ENCODE measurements around the gene ZNF580. TPM values are rescaled to one million over a fixed set of nuclear protein-coding genes. Genes with fewer than 3 reads are reported as not detected.

The ZNF580 gene
- total and polyA plus RNA-seq, 2 of the 13 experiments (the other 11 are each of a cell fraction or from before 2014, with no cell fraction given): 4.4 to 6.0 TPM

DNA sequence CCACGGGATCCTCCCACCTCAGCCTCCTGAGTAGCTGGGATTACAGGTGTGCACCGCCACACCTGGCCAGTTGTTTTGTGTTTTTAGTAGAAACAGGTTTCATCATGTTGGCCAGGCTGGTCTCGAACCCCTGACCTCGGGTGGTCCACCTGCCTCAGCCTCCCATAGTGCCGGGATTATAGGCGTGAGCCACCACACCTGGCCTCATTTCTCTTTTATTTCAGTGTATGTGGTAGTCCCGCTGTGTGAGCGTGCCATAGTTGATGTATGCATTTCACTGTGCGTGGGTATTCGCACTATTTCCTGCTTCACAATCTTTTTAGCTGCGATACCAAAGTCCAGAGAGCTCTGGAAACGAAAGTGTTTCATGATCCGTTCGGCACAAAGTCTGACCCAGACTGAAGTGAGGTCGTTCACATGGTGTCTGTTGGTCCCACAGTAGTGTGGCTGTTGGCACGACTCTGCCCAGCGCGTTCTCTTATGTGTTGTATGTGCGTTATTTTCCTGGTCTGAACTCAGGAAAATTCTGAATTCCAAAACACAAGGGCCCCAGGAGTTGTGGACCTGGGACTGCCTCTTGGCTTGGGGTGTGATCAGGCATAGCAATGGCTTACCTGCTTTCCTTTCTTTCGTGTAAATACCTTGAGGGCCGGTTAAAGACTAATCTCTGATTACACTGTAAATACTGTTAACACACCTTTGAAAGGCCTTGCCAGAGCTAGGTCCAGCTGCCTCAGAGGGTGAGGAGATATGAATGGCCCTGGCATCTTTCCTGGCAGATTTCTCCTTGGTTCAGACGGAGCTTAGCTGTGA lies 42.9 kb downstream of the ZNF580 start (continued):
- TF ChIP-seq ARID5B (CRISPR knock-in tag; IDR thresholded peaks at IDR 0.05): peak; percentile 62; the same call in 1 of the 2 replicates
- peak; percentile 36; the same call in 1 of the 2 replicates for TF ChIP-seq ZNF788 (CRISPR knock-in tag; IDR thresholded peaks at IDR 0.05; ENCODE audit: borderline replicate concordance)
- TF ChIP-seq ZNF7 (CRISPR knock-in tag; IDR thresholded peaks at IDR 0.05): no peak
- TF ChIP-seq NFKB2 (CRISPR knock-in tag; IDR thresholded peaks at IDR 0.05; ENCODE audit: borderline replicate concordance): no peak
- no peak for TF ChIP-seq ZNF615 (CRISPR knock-in tag; IDR thresholded peaks at IDR 0.05; ENCODE audit: borderline replicate concordance)
- no peak for TF ChIP-seq ZFP36 (IDR thresholded peaks at IDR 0.05; ENCODE audit: borderline replicate concordance, low read depth, low read length, partially characterized antibody)
- TF ChIP-seq, protein P1, sequence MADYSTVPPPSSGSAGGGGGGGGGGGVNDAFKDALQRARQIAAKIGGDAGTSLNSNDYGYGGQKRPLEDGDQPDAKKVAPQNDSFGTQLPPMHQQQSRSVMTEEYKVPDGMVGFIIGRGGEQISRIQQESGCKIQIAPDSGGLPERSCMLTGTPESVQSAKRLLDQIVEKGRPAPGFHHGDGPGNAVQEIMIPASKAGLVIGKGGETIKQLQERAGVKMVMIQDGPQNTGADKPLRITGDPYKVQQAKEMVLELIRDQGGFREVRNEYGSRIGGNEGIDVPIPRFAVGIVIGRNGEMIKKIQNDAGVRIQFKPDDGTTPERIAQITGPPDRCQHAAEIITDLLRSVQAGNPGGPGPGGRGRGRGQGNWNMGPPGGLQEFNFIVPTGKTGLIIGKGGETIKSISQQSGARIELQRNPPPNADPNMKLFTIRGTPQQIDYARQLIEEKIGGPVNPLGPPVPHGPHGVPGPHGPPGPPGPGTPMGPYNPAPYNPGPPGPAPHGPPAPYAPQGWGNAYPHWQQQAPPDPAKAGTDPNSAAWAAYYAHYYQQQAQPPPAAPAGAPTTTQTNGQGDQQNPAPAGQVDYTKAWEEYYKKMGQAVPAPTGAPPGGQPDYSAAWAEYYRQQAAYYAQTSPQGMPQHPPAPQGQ (CRISPR knock-in tag; IDR thresholded peaks at IDR 0.05; ENCODE audit: borderline replicate concordance): no peak
- TF ChIP-seq CBX2 (IDR thresholded peaks at IDR 0.05; ENCODE audit: low read depth, low read length): no peak
- no peak for TF ChIP-seq CBX2 (CRISPR knock-in tag; IDR thresholded peaks at IDR 0.05; ENCODE audit: low read depth)
- TF ChIP-seq POLR2AphosphoS5 (IDR thresholded peaks at IDR 0.05; ENCODE audit: low read depth, low read length): peak; percentile 70
- TF ChIP-seq TFE3 (CRISPR knock-in tag; IDR thresholded peaks at IDR 0.05): no peak
- TF ChIP-seq HNRNPLL (IDR thresholded peaks at IDR 0.05; ENCODE audit: low read depth, low read length, poor library complexity, severe bottlenecking): no peak
- TF ChIP-seq ASH2L (IDR thresholded peaks at IDR 0.05; ENCODE audit: insufficient read length, low read depth, low read length): peak; percentile 96
